HG03342 (cell line): Measurements from ENCODE around the gene GPR180.
A peak's percentile ranks its signal among the peaks of the same experiment; 100 is the strongest.
"Not testable (repeated sequence)": the region's sequence is repeated elsewhere in the genome, so short reads cannot be mapped to it uniquely, and the experiment has no call there.

Experiments used
- ATAC-seq: cut with Tn5 transposase; IDR thresholded peaks from one replicate; pipeline ENCODE4 v1.9.1; 2021; ENCODE audit warnings: mild to moderate bottlenecking, moderate library complexity; ENCODE audit not compliant: unreplicated experiment

The GPR180 gene

DNA sequence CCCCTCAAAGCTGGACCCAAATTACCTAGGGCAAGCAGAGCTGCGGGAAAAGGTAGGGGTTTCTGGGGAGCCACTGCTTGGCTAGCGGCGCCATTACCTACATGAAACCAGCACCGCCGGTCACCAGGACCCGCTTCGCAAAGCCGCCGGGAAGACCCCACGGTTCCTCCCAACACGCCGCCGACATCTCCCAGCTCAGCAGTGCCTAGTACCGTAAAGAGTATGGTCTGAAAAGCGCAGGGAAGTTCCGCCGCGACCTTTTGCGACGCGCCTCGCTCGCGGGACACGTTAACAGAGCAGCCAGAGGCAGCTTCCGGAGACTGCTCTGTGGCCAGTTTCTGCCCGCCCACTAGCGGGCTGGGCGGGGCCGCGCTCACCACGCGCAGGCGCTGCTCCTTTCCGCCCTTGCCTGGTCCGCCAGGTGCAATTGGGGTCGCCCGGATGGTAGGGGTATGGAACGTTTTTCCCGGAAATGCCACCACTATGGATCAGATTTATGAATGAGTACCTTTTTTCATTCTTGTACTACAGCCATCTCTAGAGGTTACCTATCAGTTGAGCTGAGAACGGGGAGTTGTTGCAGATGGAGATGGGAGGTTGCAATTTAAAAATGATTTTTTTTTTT is 5.6 kb upstream of the GPR180 start, which contains the start of gene TGDS:
TSS of gene TGDS (minus strand) at position 203 of the 625 bp plus-strand sequence. CDS start at position 187, 16 bp downstream.
- ATAC-seq, result peak; percentile 97

DNA sequence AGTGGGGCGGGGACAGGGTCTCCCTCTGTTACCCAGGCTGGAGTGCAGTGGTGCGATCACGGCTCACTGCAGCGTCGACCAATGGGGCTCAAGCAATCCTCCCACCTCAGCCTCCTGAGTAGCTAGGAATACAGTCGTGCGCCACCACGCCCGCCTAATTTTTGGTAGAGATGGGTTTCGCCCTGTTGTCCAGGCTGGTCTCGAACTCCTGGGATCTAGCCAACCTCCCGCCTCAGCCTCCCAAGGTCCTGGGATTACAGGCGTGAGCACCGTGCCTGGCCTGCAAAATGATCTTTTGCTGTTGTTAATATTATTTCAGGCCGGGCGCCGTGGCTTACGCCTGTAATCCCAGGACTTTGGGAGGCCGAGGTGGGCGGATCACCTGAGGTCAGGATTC is 5.1 kb upstream of the GPR180 start:
- ATAC-seq, result no peak

DNA sequence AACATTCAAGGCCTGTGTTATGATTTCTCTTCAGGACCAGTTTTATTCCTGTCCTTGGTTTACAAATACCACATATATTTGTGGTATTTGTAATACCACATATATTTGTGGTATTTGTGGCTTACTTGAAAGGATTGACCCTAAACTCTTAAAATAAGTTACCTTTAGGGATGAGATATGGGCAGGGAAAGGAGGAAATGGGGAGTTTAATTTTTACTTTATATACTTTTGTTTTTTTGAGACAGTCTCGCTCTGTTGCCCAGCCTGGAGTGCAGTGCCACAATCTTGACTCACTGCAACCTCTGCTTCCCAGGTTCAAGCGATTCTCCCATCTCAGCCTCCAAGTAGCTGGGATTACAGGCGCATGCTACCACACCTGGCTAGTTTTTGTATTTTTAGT is 3.4 kb upstream of the GPR180 start:
- ATAC-seq, result no peak

DNA sequence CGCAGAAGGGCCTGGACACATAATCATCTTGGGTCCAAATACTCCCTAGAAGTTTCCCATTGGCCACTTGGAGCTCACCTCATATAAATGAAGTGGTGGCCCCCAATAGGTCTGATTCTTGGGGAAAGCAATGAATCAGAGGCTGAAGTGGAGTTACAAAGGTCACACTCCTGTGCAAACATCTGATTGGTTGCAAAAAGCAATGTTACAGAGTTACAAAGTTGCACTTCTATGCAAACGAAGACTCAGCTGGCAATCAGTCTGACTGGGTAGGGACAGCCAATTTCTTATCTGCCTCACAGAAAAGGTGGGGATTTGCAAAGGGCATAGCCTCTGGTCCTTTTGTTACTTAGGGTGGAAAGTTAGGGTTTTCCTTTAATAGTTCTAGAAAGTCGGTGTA is 1.8 kb upstream of the GPR180 start:
- ATAC-seq, result no peak

DNA sequence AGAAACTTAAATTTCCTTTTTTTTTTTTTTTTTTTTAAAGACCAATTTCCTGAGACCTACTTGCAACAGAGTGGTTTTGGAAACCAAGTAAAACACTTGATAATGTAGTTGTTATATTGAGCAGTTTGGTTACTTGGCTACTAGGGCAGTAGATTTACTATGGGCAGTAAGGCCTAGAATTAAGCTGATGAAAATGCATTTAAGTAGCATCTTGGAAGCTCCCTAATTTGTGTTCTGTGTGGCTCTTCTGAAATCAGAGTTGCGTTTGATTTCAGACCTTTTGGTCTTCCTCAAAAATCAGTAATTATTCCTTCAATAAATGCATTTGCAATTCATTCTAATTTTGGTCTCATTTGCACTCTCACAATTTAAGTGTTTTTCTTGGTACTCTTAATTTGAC is 810 bp downstream of the GPR180 start:
- no peak for ATAC-seq

DNA sequence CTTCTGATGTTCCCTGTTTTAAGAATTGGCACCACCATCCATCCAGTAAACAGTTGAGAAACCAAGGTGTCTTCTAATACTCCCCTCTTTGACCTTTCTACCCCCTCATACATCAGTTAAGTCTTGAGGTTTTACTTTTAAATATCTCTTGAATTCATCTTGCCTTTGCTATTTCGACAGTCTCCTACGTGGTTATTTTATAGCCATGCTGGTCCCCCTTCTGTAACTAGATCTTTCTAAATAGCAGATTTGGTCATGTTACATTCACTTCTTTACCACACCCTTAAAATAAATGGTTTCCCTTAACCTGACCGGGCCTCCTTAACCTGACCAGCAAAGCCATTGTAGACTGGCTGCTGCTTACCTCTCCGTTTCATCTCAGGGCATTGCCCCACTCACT is 5.4 kb downstream of the GPR180 start:
- ATAC-seq, result no peak

DNA sequence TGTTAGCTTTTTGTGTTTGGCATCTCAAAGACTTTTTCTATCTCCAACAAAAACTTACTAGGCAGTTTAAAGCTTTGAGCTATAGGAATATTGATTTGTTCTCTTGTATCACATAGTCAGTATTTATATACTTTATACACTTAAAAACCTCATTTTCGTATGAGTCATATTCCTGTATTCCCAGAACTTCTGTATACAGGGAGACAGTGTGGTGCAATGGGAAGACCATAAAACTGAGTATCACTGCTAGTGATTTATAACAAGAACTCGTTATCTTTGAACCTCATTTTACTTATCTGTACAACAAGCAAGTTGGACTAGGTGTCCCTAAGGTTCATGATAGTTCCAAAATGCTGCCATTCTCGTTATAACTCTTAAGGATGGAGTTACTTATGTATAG is 6.3 kb downstream of the GPR180 start:
- no peak for ATAC-seq

DNA sequence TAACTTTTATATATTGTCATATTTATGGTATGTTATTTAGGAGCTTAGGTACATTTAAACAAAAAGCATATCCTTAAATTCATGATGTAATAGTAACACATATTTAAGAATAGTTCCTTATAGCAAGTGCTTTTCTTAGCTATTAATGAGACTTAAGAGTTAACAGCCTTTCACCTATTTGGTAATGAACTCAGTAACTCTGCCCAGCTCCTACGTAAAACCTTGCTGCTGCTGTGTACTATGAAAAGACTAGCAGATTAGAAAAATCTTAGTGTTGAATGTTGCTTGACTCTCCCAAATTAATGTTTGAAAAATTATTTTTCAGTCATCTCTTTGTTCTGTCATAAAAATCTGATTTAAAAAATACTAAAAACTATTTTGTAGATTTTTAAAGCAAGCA is 6.9 kb downstream of the GPR180 start:
- ATAC-seq, result no peak

DNA sequence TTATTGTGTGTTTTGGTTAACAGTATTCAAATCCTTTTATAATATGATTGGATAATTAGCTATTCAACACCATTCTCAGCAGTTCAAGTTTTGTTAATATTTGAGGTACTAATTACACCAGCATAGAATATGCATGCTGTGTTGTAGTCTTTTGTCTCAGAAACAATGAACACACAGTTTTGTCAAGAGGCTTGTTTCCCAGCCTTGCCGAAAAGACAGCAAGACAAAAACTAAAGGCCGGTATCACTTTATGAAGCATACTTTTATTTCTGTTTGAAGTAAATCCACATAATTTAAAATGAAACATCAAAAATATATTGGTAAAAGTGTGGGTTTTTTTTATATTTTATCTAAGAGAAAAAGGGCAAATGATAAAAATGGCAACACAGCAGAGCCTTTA is 7.5 kb downstream of the GPR180 start:
- ATAC-seq, result no peak

DNA sequence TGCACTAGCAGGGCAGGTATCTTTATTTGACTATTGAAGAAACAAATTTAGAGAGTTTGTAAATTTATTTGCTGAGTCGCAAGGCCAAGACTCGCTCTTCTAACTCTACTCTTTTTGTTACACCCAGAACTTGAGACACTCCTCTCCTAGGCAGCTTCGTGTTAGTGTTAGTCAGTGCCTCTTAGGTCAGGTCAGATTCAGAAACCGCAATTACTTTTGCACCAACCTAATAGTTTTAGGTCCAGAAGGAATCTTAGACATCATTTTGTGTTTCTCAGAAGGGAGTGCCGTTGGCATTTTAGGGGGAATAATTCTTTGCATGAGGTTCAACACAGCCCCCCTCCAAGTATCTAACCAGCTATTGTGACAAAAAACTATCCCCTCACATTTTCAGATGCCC is 8.8 kb downstream of the GPR180 start:
- ATAC-seq, result no peak

DNA sequence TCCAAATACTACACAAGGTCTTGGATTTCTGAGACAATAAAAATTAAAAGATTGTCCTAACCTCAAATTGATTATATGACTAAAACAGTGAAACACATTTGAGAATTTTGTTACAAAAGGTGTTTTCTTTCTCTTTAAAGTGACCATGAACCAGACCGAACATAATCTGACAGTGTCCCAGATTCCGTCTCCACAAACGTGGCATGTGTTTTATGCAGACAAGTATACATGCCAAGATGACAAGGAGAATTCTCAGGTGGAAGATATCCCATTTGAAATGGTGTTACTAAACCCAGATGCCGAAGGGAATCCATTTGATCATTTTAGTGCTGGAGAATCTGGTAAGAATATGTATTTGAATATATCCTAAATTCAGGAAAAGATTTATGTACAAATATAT is 10.4 kb downstream of the GPR180 start:
- no peak for ATAC-seq

DNA sequence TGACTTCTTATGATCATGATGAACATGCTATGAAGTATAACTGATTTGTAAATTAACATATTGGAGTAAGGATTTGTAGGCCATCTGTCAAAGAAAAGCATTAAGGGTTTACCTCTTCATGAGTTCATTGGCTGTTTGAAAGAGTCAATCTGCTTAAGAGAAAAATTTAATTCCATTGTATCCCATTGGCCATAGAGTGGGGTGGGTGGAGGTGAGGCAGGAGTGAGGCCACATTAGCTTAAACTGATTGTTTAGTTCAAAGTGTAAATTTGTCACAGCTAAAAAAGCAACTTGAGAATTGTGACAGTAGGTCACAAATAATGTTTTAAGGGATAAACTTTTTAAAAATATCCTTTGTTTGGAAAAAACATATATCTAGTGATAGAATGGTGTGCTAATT is 11.4 kb downstream of the GPR180 start:
- no peak for ATAC-seq

DNA sequence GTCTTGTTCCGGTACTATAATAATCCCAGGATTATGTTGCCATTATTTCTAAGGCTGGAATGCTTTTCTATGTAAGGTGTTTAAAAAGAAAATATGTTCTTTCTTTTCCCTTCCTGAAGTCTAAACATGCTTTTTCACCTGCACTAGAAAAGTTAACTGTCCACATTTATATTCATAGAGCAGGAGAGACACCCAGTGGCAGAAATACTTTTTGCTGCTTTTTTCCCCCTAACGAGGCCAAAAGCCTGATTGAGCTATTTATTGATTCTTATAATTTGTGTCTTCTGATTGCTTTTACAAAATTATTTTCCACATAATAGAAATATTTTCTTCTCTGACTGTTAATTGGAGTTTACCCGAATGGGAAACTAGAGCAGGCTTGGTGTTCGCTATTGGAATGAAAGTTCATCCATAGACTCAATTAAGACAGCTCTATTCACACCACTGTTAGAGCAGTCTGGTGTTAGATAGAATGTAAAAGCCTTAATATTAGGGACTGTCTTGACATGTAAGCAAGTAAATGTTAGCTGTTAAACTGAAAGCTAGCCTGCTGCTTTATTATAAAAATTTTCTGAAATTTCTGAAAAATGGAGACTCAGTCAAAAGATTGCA is 15.8 kb downstream of the GPR180 start:
- ATAC-seq, result peak; percentile 51

DNA sequence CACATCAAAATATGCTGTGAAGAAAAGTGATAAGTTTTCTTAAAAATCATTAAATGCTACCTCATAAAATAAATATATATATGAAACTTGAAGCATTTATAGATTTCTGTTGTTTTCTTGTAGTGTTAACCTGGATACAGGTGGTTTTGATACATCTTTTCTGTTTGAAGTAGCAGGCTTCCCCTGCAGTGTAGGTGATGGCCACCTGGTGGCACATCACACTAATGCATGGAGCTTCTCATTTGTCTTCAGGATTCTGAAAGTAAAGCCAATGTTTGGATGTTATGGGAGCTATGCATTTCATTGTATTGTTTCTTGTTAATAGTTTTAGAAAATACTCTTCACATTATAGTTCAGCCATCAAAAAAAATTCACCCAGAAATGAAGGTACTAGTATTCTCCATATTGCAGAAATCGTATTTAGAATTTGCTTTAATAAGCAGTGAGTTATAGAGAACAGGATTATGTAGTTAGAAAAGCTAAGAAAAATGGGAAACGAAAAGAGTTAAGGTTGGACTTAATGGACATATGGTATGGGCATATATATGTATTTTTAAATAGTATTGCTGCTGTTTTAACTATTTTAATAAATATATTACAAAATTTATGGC is 18.7 kb downstream of the GPR180 start:
- ATAC-seq, result peak; percentile 88

DNA sequence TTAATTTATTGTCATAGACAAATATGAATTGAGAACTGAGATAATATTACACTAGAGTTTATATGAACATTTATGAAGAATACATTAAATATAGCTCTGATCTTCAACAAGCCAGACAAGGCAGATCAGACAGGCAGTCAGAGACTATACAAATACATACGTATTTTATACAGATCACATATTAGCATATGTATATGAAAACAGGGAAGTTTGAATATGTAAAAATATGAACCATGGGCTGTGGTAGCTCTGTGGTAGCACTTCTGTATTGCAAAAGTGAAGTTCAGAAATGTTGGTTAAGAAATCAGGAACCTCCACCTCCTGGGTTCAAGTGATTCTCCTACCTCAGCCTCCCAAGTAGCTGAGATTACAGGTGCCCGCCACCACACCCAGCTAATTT is 20.7 kb downstream of the GPR180 start:
- no peak for ATAC-seq

DNA sequence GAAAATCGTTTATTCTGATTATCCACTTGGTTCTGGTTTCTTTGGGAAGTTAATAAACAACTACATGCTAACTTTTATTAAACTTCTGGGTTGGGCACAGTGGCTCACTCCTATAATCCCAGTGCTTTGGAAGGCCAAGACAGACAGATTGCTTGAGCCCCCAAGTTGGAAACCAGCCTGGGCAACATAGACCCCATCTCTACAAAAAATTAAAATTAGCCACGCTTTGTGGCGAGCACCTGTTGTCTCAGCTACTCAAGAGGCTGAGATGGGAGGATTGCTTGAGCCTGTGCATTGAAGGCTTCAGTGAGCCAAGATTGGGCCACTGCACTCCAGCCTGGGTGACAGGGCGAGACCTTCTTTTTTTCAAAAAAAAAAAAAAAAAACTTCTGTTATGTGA is 21.7 kb downstream of the GPR180 start:
- ATAC-seq, result no peak

DNA sequence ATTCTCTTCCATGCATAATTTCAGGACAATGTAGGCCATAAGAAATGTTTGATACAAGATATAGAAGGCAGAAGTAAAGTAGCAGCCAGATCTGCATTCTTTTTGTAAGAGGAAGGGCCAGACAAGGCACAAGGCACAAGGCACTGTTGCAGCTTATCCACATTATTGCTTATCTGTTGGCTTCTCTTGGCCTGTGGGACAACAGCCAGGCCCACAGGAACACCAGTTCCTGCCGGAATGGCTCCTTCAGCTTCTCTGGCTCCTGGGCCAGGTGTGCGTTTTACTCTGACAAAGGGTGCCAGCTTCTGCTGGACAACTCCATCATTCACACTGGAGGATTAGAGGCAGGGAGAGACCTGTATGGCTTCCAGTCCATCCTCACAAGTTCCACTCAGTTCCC is 29.2 kb downstream of the GPR180 start:
- ATAC-seq, result no peak

DNA sequence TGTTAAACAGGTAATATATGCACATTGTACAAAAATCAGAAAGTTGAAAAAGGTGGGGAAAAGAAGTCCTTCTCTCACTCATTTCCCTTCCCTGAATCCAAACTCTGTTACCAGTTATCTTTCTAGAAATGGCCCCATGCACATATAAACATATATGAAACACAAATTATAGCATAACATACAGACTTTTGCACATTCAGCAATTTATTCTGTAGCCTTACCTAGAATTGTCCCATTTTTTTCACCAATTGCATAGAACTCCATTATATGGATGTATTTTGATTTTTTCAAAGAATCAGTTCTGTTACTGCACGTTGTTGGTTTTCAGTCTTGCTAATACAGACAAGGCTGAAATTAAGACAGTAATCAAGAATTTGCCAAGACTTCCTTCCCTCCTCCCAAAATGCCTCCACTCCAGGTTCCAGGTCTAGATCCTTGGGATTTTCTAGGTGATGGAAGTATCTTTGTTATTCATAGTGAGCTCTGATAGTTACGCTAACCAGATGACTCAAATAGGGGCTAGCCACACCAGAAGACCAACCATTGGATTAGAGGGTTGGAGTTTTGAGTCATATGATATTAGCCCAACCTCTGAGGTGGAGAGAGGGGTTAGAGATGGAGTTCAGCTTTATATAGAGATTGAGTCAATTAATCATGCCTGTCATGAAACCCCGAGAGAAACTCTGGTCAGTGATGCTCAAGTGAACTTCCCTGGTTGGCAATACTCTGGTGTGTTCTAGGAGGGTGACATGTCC is 30.7 kb downstream of the GPR180 start:
- ATAC-seq, result no peak

DNA sequence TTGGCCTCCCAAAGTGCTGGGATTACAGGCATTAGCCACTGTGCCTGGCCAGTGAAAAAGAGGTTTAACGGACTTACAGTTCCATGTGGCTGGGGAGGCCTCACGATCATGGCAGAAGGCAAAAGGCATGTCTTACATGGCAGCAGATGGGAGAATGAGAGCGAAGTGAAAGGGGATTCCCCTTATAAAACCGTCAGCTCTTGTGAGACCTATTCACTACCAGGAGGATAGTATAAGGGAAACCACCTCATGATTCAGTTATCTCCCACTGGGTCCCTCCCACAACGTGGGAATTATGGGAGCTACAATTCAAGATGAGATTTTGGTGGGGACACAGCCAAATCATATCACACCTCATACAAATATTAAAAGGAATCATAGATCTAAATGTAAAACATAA is 34.4 kb downstream of the GPR180 start:
- ATAC-seq, result not testable (repeated sequence)

DNA sequence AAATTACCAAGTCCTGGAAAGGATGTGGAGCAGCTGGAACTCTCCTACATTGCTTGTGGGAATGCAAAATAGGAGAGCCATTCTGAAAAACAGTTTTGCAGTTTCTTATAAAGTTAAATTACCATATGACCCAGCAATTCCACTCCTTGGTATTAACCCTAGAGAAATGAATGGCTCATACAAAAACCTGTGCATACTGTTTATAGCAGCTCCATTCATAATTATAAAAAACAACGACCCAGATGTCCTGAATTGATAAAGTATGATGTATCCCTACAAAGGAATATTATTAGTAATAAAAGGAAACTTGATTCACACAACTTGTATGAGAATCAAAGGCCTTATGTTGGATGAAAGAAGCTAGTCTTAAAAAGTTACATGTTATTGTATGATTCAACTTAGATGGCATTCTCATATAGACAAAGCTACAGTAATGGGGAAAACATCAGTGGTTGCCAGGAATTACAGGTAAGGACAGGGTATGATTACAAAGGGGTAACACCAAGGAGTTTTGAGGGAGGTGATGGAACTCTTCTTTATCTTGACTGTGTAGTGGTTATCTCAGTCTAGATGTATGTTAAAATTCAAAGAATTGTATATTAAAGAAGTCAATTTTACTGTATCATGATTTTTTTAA is 35.4 kb downstream of the GPR180 start:
- ATAC-seq, result no peak

DNA sequence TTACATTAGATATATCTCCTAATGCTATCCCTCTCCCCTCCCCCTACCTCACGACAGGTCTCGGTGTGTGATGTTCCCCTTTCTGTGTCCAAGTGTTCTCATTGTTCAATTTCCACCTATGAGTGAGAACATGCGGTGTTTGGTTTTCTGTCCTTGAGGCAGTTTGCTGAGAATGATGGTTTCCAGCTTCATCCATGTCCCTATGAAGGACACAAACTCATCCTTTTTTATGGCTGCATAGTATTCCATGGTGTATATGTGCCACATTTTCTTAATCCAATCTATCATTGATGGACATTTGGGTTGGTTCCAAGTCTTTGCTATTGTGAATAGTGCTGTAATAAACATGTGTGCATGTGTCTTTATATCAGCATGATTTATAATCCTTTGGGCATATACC is 36.0 kb downstream of the GPR180 start:
- ATAC-seq, result not testable (repeated sequence)
